Chondrocyte (in vitro differentiated cells): ENCODE data around the gene HFM1. TPM values are rescaled to one million over a fixed set of nuclear protein-coding genes. Genes with fewer than 3 reads are reported as not detected.

ENCODE experiments used
- DNase-seq: peaks from one replicate; pipeline ENCODE4 v3.0.0; 2021; ENCODE audit warnings: mixed read lengths, low spot score
- H3K27ac Mint-ChIP-seq: one replicate; pipeline ENCODE4 v1.8.0; 2021; ENCODE audit warnings: mild to moderate bottlenecking, moderate library complexity, mixed read lengths; ENCODE audit not compliant: unreplicated experiment
- H3K27me3 Mint-ChIP-seq: 2 replicates; pipeline ENCODE4 v1.8.0; 2021; ENCODE audit warnings: low read depth, mixed read lengths
- H3K36me3 Mint-ChIP-seq: 2 replicates; pipeline ENCODE4 v1.8.0; 2021; ENCODE audit warnings: low read depth, mixed read lengths
- H3K4me1 Mint-ChIP-seq: 2 replicates; pipeline ENCODE4 v1.8.0; 2021; ENCODE audit warnings: low read depth, mild to moderate bottlenecking, mixed read lengths
- H3K4me3 Mint-ChIP-seq: one replicate; pipeline ENCODE4 v1.8.0; 2021; ENCODE audit warnings: mild to moderate bottlenecking, moderate library complexity, mixed read lengths; ENCODE audit not compliant: unreplicated experiment
- H3K9me3 Mint-ChIP-seq: 2 replicates; pipeline ENCODE4 v1.8.0; 2021; ENCODE audit warnings: low read depth, mixed read lengths
- CTCF ChIP-seq: fragments of 200-600 bp; sonication (generic); IDR thresholded peaks from 2 replicates; pipeline ENCODE4 v1.5.0; 2021; ENCODE audit warnings: antibody characterized with exemption, mild to moderate bottlenecking, moderate library complexity
- total RNA-seq: library from RNA; stranded (reverse); gene quantifications from 3 replicates; pipeline ENCODE4 v1.2.1, GENCODE V29; 2021

Gene HFM1
- total RNA-seq, 1 donor from 2014 or later = 0.62 TPM

GRCh38 chr1:91406773-91407389, 2.2 kb upstream of the HFM1 start:
- H3K36me3 Mint-ChIP-seq = no peaks in the 10 kb centered on the region
- peaks cover 7% of the 10 kb centered on the region for H3K4me1 Mint-ChIP-seq
- H3K9me3 Mint-ChIP-seq = no peaks in the 10 kb centered on the region
- H3K27ac Mint-ChIP-seq = no peak overlapping the region
- H3K27me3 Mint-ChIP-seq = peaks cover 13% of the 10 kb centered on the region
- DNase-seq = no peak
- peak; percentile 46 for TF ChIP-seq CTCF
- H3K4me3 Mint-ChIP-seq = no peak overlapping the region

- H3K36me3 Mint-ChIP-seq = no peaks in the 10 kb centered on the region
- DNase-seq = no peak
- peaks cover 10% of the 10 kb centered on the region for H3K4me1 Mint-ChIP-seq
Measured at GRCh38 chr1:91402023-91402422, 2.6 kb downstream of the HFM1 start.

GRCh38 chr1:91400133-91400725, 4.4 kb downstream of the HFM1 start:
- TF ChIP-seq CTCF = no peak
- no peaks in the 10 kb centered on the region for H3K27me3 Mint-ChIP-seq
- H3K4me3 Mint-ChIP-seq = no peak overlapping the region
- no peaks in the 10 kb centered on the region for H3K36me3 Mint-ChIP-seq
- no peak for DNase-seq
- peaks cover 10% of the 10 kb centered on the region for H3K4me1 Mint-ChIP-seq
- H3K27ac Mint-ChIP-seq = no peak overlapping the region
- H3K9me3 Mint-ChIP-seq = no peaks in the 10 kb centered on the region

More at GRCh38 chr1:91402023-91402422, 2.6 kb downstream of the HFM1 start:
- H3K27me3 Mint-ChIP-seq = no peaks in the 10 kb centered on the region
- no peaks in the 10 kb centered on the region for H3K9me3 Mint-ChIP-seq
- no peak overlapping the region for H3K27ac Mint-ChIP-seq
- peak; percentile 85 for TF ChIP-seq CTCF
- no peak overlapping the region for H3K4me3 Mint-ChIP-seq

- Mint-ChIP-seq H3K4me1 (peaks cover 5% of the 10 kb centered on the region), H3K4me3 (no peak overlapping the region), H3K36me3 (no peaks in the 10 kb centered on the region), H3K9me3 (no peaks in the 10 kb centered on the region), H3K27ac (no peak overlapping the region), H3K27me3 (no peaks in the 10 kb centered on the region)
- DNase-seq = no peak
- TF ChIP-seq CTCF = no peak
Measured at GRCh38 chr1:91398291-91398690, 6.3 kb downstream of the HFM1 start.

GRCh38 chr1:91397605-91398004, 7.0 kb downstream of the HFM1 start:
- no peak overlapping the region for H3K27ac Mint-ChIP-seq
- peaks cover 5% of the 10 kb centered on the region for H3K4me1 Mint-ChIP-seq
- no peaks in the 10 kb centered on the region for H3K27me3 Mint-ChIP-seq
- H3K9me3 Mint-ChIP-seq = no peaks in the 10 kb centered on the region
- TF ChIP-seq CTCF = no peak
- no peaks in the 10 kb centered on the region for H3K36me3 Mint-ChIP-seq
- no peak for DNase-seq
- no peak overlapping the region for H3K4me3 Mint-ChIP-seq
